Measurements from ENCODE around the gene COL9A1.

- TF ChIP-seq POLR2A (IDR thresholded peaks at IDR 0.05), result no peak
- no peak for TF ChIP-seq CTCF (IDR thresholded peaks at IDR 0.05)
These were observed 60.9 kb downstream of the COL9A1 start for GRCh38 chr6:70241991-70242420.

Data from prostate gland (tissue), 2 donors.